HG02970 (cell line): ENCODE data around the gene POLR2M.

ENCODE experiments used
- ATAC-seq: cut with Tn5 transposase; IDR thresholded peaks from one replicate; pipeline ENCODE4 v1.9.1; 2021; ENCODE audit warnings: mild to moderate bottlenecking, moderate library complexity, moderate number of reproducible peaks; ENCODE audit not compliant: unreplicated experiment, low FRiP score

POLR2M gene

GRCh38 chr15:57706405-57707209 is at the start of gene POLR2M:
TSS of gene POLR2M (plus strand) at chr15:57706714. CDS start at chr15:57706843, 129 bp downstream.
- peak; percentile 95 for ATAC-seq

- no peak for ATAC-seq
Measured at GRCh38 chr15:57657619-57658018, 48.9 kb upstream of the POLR2M start.

- no peak for ATAC-seq
Measured at GRCh38 chr15:57662091-57662744, 44.3 kb upstream of the POLR2M start.

DNA sequence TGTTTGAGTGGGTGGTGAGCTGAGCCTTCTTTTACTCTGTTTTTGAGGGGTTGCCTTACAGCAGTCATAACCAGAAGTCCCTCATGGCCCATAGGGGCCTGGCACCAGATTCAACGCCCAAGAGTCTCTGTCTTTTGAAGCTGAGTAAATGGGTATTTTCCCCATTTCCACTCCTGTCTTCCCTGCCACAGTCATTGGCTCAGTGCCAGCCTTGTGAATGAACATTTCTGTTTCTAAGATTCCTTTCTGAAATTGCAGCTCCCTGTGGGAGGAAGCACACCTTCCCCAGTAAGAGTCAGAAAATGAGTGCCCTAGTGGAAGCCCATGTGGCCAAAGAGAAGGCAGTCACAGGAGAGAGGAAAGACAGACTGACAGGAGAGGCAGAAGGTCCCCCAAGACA is 43.7 kb upstream of the POLR2M start:
- no peak for ATAC-seq

DNA sequence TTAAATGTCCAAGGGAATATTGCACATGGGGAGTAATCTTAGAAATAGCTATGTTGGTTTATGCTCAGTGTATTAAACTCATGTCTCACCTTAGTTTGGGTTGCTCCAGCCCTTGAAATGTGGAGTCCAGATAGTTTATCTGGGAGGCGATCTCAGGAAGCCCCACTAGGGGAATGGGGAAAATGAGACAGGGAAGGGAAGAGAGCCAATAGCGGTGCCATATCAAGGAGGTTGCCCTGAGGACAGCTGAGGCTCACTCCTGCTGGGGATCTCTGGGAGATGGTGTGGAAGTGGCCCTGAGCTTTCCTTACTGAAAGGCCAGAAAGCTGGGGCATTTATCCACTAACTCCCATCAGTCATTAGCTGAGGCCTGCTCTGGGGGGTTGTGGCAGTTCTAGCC is 43.3 kb upstream of the POLR2M start:
- no peak for ATAC-seq

DNA sequence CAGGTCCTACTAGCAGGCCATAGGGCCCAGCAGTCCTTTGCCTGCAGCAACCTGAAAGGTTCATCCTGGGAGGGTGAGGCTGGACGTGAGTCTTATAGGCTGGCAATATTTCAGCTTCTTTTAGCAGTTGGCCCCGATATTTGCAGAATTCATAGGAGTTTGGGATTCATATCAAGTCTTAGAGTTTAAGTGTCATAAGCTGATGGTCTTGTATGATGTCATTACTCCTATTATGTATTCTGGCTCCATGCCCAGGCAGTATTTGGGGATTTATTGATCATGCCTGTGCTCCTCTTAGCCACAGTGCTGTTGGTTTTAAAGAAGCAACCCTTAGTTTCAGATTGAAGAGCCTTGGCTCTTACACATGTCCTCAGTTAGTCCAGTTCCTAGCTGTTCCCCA is 41.3 kb upstream of the POLR2M start:
- ATAC-seq, result no peak

GRCh38 chr15:57665939-57666338 is 40.6 kb upstream of the POLR2M start:
- ATAC-seq, result no peak

DNA sequence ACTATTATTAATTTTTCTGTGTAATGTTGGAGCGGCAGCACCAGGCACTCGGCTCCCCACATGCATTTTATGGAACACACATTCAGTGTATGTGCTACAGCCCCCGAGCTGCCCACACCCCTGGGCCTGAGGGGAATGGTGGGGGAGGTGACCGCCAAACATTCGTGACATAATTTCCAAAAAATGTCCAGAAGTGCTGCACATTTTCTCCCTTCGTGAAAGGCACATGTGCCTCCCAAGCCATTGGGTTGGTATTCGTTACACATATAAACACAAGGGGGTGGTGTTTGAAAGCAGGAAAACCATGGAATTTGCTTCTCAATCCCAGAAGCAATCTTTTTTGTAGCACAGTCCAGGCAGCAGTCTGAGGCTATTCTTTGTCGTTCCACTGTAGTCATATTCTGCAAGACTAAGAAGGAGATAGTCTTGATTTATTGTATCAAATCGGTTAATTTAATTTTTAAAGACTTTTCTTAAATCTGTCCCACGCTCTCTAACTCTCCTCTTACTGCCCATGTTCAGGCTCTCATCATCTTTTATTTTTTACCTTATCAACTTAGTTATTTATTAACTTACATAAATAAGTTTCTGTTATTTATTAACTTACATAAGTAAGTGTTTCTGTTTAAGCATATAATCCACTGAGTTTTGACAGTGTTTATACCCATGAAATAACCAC is 39.2 kb upstream of the POLR2M start:
- no peak for ATAC-seq

DNA sequence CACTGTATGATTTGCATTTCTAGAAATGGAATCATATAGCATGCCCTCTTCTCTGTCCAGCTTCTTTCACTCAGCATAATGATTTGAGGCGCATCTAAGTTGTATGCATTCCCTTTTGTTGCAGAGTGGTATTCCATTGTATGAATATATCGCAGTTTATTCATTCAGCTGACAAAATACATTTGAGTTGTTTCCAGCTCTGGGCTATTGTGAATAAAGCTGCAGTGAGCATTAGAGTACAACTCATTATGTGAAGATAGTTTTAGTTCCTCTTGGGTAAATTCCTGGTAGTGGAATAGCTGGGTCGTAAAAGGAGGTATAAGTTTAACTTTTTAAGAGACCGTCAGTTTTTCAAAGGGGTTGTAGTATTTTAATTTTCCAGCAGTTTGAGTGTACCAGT is 38.5 kb upstream of the POLR2M start:
- ATAC-seq, result no peak

GRCh38 chr15:57671636-57672035 is 34.9 kb upstream of the POLR2M start:
- ATAC-seq, result no peak

GRCh38 chr15:57675481-57676181 is 30.9 kb upstream of the POLR2M start:
- no peak for ATAC-seq

GRCh38 chr15:57676585-57676984 is 29.9 kb upstream of the POLR2M start:
- ATAC-seq, result no peak

GRCh38 chr15:57677204-57677603 is 29.3 kb upstream of the POLR2M start:
- no peak for ATAC-seq

DNA sequence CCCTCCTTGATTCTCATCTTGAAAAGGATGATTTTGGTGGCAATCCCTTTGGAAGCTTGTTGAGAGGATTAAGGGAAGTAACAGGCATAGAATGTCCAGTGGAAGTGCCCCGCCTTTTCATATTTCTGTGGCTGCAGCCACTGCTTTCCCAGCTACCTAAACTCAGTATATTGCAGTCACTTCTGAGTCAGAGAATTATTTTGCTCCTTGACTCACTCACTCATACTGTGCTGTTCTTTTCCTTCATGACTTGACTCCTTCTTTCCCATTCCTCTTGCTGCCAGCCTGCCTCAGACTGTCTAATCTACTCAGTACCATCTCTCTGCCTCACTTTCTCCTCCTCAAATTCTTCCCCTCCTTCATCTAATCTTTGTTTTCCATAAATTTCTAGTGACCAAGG is 26.5 kb upstream of the POLR2M start:
- ATAC-seq, result no peak

- no peak for ATAC-seq
Measured at GRCh38 chr15:57681011-57681410, 25.5 kb upstream of the POLR2M start.

DNA sequence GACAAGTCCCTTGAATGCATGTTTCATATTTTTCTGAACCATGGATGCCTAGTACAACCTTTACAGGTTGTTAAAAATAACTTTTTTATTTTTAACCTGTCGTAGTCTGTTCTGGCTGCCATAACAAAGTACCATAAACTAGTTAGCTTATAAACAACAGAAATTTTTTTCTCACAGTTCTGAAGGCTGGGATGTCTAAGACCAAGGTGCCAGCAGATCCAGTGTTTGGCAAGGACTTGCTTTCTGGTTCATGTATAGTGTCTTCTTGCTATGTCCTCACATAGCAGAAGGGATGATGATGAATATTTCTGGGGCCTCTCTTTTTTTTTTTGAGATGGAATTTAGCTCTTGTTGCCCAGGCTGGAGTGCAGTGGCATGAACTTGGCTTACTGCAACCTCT is 23.0 kb upstream of the POLR2M start:
- no peak for ATAC-seq

DNA sequence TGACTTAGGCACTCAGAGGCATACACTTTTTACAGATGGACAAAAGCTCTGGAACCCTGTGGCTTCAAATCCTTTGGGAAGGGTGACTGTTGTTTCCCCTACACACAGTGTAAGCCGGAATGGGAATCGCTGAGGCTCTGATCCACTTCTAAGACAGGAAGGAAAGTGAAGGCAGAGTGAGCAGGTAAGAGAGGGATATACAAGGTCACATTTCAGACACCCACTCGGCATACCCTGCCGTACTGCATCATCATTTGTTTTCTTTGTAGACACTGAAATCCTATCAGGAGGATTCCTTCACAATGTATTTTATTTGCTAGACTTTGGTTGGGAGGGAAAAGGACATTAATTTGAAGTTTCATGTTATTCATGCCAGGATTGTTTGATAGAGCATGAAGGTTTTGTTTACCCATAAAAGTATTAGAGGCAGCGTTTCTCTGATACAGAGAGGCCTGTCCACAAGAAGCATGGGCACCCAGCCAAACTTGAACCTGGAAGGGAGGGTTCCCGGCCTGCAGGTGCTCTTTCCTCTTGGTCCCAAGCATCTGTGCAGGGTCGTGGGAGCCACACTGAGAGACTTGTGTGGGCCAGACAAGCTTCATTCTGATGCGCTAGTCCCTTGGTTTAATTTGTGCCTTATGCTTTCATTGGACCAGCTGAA is 21.9 kb upstream of the POLR2M start:
- ATAC-seq, result no peak

- ATAC-seq, result no peak
Measured at GRCh38 chr15:57685306-57686095, 21.0 kb upstream of the POLR2M start.

DNA sequence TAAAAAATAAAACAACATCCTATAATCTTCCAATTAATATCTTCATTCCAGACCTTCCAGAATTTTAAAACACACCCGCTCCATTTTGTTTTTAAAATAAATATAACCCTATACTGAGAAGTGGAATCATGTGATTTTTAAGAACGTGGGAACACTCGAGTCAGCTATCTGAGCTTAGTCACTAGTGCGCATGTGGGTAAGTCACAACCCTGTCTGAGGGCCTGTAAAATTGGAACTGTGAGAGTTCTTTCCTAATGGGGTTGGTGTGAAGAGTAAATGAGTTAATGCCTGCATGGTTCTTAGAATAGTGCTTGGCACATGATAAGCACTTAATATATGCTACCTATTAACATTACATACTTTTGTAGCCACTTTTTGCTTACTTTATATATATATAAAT is 19.9 kb upstream of the POLR2M start:
- ATAC-seq, result no peak
